Endothelial cell of umbilical vein (primary cell): ENCODE results near the gene GAL3ST2. TPM values are rescaled to one million over a fixed set of nuclear protein-coding genes. Genes with fewer than 3 reads are reported as not detected.
"Not testable (repeated sequence)": the region's sequence is repeated elsewhere in the genome, so short reads cannot be mapped to it uniquely, and the experiment has no call there.

Experiments used
- BruUV-seq: library from RNA; stranded (reverse); fragments of 400-500 nt; replicated peaks from 2 replicates; lab custom pipeline; 2021; lab: Mats Ljungman, UMichigan
- CTCF ChIA-PET: fragments of 300-600, 350-600 bp; sonication (Branson Sonifier 250); formaldehyde crosslinking; loops from one replicate; lab custom pipeline; 2021; ENCODE audit warnings: antibody characterized with exemption, inconsistent platforms; lab: Charles Lee
- POLR2A ChIA-PET: fragments of 300-600, 350-600 bp; sonication (Branson Sonifier 250); formaldehyde crosslinking; loops from one replicate; lab custom pipeline; 2021; ENCODE audit warnings: antibody characterized with exemption, inconsistent platforms; lab: Charles Lee
- DNase-seq: peaks from one replicate; pipeline ENCODE4 v3.0.0-alpha.2; 2011; ENCODE audit warnings: low read depth, low spot score
- FAIRE-seq: peaks from 2 replicates; lab custom pipeline; 2011; peaks lifted over from hg19 to GRCh38; lab: Jason Lieb, UNC
- H2AFZ ChIP-seq: 2 replicates; pipeline ENCODE4 v1.6.0; 2012; ENCODE audit warnings: low read depth, low read length, control low read depth, inconsistent platforms
- H3K27ac ChIP-seq: 2 replicates; pipeline ENCODE4 v1.5.1; 2011; ENCODE audit warnings: low read depth, mild to moderate bottlenecking, control low read depth, low read length, moderate library complexity; ENCODE audit not compliant: insufficient read depth
- H3K27me3 ChIP-seq, 2 experiments: 2 replicates each; pipeline versions ENCODE4 v1.6.0 to v1.6.1; 2011; ENCODE audit warnings: low read length in 2 of 2, mixed read lengths in 1 of 2; ENCODE audit not compliant: control insufficient read depth in 2 of 2, insufficient read depth in 2 of 2
- H3K36me3 ChIP-seq, 2 experiments: 2 replicates in 1 of 2; 3 replicates in 1 of 2; pipeline ENCODE4 v1.5.1; 2011; ENCODE audit warnings: low read length in 2 of 2, mild to moderate bottlenecking in 1 of 2, moderate library complexity in 1 of 2; ENCODE audit not compliant: control insufficient read depth in 2 of 2, insufficient read depth in 2 of 2; ENCODE audit errors: extremely low read depth in 1 of 2
- H3K4me1 ChIP-seq: 3 replicates; pipeline ENCODE4 v1.5.1; 2011; ENCODE audit warnings: mild to moderate bottlenecking, low read length; ENCODE audit not compliant: control insufficient read depth, insufficient read depth; ENCODE audit errors: extremely low read depth
- H3K4me2 ChIP-seq: 2 replicates; pipeline ENCODE4 v1.6.1; 2011; ENCODE audit warnings: low read length, control low read depth, mixed read lengths; ENCODE audit not compliant: insufficient read depth
- H3K4me3 ChIP-seq, 3 experiments: fragments of 200-600 bp in 1 of 3; sonication (generic), shearing (Covaris generic) in 1 of 3; replicated peaks in 1 of 3; 2 replicates each; pipeline ENCODE4 v1.5.1; 2011 to 2016; ENCODE audit warnings: control low read depth in 3 of 3, low read length in 3 of 3, mild to moderate bottlenecking in 2 of 3, inconsistent platforms in 1 of 3, low read depth in 1 of 3, moderate library complexity in 1 of 3; ENCODE audit not compliant: insufficient read depth in 1 of 3
- H3K79me2 ChIP-seq: 2 replicates; pipeline ENCODE4 v1.6.0; 2012; ENCODE audit warnings: low read length, inconsistent platforms; ENCODE audit not compliant: control insufficient read depth, insufficient read depth
- H3K9ac ChIP-seq: replicated peaks from 2 replicates; pipeline ENCODE3; 2011; ENCODE audit warnings: low read length, control low read depth; ENCODE audit not compliant: insufficient read depth; ENCODE audit errors: extremely low read depth
- H3K9me1 ChIP-seq: replicated peaks from 3 replicates; pipeline ENCODE4 v1.6.0; 2011; ENCODE audit warnings: mild to moderate bottlenecking, low read length; ENCODE audit not compliant: control insufficient read depth, insufficient read depth; ENCODE audit errors: extremely low read depth
- H3K9me3 ChIP-seq: replicated peaks from 2 replicates; pipeline ENCODE4 v1.5.1; 2012; ENCODE audit warnings: low read length, inconsistent platforms; ENCODE audit not compliant: control insufficient read depth, insufficient read depth
- H4K20me1 ChIP-seq: replicated peaks from 2 replicates; pipeline ENCODE3; 2011; ENCODE audit warnings: mild to moderate bottlenecking, low read length; ENCODE audit not compliant: control insufficient read depth, insufficient read depth; ENCODE audit errors: extremely low read depth
- FOS ChIP-seq: IDR thresholded peaks from 2 replicates; pipeline ENCODE4 v1.6.1; 2011; ENCODE audit warnings: mild to moderate bottlenecking, low read length, moderate library complexity, borderline replicate concordance; ENCODE audit not compliant: insufficient read depth
- GATA2 ChIP-seq: IDR thresholded peaks from 2 replicates; pipeline ENCODE4 v1.7.0; 2011; ENCODE audit warnings: low read depth, mild to moderate bottlenecking, moderate library complexity, mixed read lengths, low read length; ENCODE audit not compliant: insufficient read length, insufficient read depth
- JUN ChIP-seq: IDR thresholded peaks from 2 replicates; pipeline ENCODE4 v1.6.1; 2011; ENCODE audit warnings: borderline replicate concordance, low read depth; ENCODE audit not compliant: insufficient read length, insufficient read depth
- MYC ChIP-seq: IDR thresholded peaks from one replicate; pipeline ENCODE4 v1.6.1; 2011; ENCODE audit warnings: mild to moderate bottlenecking, low read depth, low read length
- dilution Hi-C: fragments of 300-500 bp; cut with MboI; formaldehyde crosslinking; loops from one replicate; pipeline ENCODE4 v1.15.0; 2019; ENCODE audit warnings: low sequenced_read_pairs; ENCODE audit not compliant: extremely low pct_ligation_motif_present
- intact Hi-C: fragments of 100-400 bp; cut with micrococcal nuclease; formaldehyde crosslinking; loops from one replicate; pipeline ENCODE4 v1.10.0; 2022
- polyA plus RNA-seq, 4 experiments: library from polyadenylated mRNA; depleted of rRNA in 3 of 4; stranded (reverse) in 3 of 4; unstranded in 1 of 4; fragments of >200 nt; gene quantifications; 2 replicates each; pipeline versions ENCODE4 v1.2.1 to v1.2.3, GENCODE V29; 2011 to 2012; ENCODE audit warnings: missing spikeins in 1 of 4
- total RNA-seq: library from RNA; stranded (reverse); gene quantifications from 2 replicates; pipeline ENCODE4 v1.2.3, GENCODE V29; 2021
- TF ChIP-seq, protein P1 (sequence below), 2 donors: IDR thresholded peaks; 1 replicate in 1 of 2; 2 replicates in 1 of 2; pipeline ENCODE4 v1.5.1; 2011; ENCODE audit warnings: low read length in 2 of 2, mild to moderate bottlenecking in 2 of 2, moderate library complexity in 2 of 2, control low read depth in 1 of 2, inconsistent platforms in 1 of 2, low read depth in 1 of 2; ENCODE audit not compliant: insufficient read depth in 1 of 2; ENCODE audit errors: extremely low read depth in 1 of 2

The GAL3ST2 gene
- total and polyA plus RNA-seq, 2 donors (not counting 3 experiments of a cell fraction or from before 2014, with no cell fraction given), result not detected

DNA sequence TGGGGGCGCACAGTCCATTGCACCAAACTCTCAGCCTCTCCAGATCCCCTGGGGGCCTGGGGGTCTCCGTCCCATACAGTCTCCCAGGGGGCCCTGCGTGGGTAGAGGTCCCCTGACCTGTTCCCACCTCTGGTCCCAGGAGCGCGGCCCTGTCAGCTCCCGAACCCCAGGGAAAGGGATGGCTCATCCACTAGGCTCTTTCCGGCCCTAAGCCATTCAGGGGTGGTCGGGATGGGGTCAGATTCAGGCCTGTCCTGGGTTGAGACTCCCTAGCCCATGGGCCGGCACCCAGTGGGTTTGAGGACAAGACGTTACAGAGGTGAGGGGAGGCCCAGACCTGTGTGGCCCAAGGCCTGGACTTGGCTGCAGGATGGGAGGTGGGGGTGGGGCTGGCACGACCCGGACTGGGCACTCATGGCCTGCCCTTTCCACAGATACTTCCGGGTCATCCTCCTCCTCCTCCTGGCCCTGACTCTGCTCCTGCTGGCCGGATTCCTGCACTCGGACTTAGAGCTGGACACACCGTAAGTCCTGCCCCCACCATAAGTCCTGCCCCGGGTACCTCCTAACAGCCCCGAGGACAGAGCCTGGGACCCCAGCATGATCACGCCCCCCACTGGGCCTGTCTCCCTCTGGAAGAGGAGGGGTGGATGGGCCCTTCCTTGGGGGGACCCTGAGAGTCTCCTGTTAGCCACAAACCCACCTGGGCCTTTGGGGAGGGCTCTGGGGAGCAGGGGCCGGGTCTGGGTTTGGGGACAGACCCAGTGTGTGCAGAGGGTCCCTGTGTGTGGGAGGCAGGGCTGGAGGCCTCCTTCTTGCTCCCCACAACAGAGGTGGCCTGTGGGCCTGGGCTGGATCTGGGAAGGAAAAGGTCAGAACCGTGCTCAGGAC, 22.3 kb downstream of the GAL3ST2 start:
- Histone ChIP-seq H3K27me3 (peaks cover 5 to 8% of the 10 kb centered on the region in 2 experiments), H3K27ac (no peak overlapping the region), H3K9ac (no peak overlapping the region), H3K4me3 (no peak overlapping the region), H3K9me1 (no peaks in the 10 kb centered on the region), H4K20me1 (no peaks in the 10 kb centered on the region), H2AFZ (no peak overlapping the region), H3K4me1 (no peaks in the 10 kb centered on the region), H3K79me2 (no peaks in the 10 kb centered on the region), H3K36me3 (no peaks in the 10 kb centered on the region), H3K4me2 (no peak overlapping the region), H3K9me3 (no peaks in the 10 kb centered on the region)
- dilution Hi-C loops, result no loop called here
- CTCF ChIA-PET, result no interaction called here
- TF ChIP-seq MYC, result no peak
- FAIRE-seq (no peak), DNase-seq (no peak)
- BruUV-seq, result no TSS peak
- intact Hi-C loops, result no loop called here
- POLR2A ChIA-PET, result no interaction called here

- TF ChIP-seq GATA2 (no peak), FOS (no peak), JUN (no peak)
- TF ChIP-seq, protein P1, sequence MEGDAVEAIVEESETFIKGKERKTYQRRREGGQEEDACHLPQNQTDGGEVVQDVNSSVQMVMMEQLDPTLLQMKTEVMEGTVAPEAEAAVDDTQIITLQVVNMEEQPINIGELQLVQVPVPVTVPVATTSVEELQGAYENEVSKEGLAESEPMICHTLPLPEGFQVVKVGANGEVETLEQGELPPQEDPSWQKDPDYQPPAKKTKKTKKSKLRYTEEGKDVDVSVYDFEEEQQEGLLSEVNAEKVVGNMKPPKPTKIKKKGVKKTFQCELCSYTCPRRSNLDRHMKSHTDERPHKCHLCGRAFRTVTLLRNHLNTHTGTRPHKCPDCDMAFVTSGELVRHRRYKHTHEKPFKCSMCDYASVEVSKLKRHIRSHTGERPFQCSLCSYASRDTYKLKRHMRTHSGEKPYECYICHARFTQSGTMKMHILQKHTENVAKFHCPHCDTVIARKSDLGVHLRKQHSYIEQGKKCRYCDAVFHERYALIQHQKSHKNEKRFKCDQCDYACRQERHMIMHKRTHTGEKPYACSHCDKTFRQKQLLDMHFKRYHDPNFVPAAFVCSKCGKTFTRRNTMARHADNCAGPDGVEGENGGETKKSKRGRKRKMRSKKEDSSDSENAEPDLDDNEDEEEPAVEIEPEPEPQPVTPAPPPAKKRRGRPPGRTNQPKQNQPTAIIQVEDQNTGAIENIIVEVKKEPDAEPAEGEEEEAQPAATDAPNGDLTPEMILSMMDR (IDR thresholded peaks at IDR 0.05; ENCODE audit: extremely low read depth in 1 of 2, insufficient read depth in 1 of 2, low read depth in 1 of 2, low read length in 2 of 2), result no peak
- Histone ChIP-seq H2AFZ (no peak overlapping the region), H3K4me2 (no peak overlapping the region), H4K20me1 (no peaks in the 10 kb centered on the region), H3K36me3 (no peaks in the 10 kb centered on the region), H3K4me3 (no peak overlapping the region), H3K27ac (no peak overlapping the region), H3K9me1 (no peaks in the 10 kb centered on the region), H3K9ac (no peak overlapping the region), H3K79me2 (no peaks in the 10 kb centered on the region), H3K27me3 (peaks cover 12 to 16% of the 10 kb centered on the region in 2 experiments), H3K4me1 (peaks cover 2% of the 10 kb centered on the region), H3K9me3 (no peaks in the 10 kb centered on the region)
- DNase-seq, result no peak
- BruUV-seq, result no TSS peak
- dilution Hi-C loops, result no loop called here
- FAIRE-seq, result no peak
- POLR2A ChIA-PET, result no interaction called here
- intact Hi-C loops, result no loop called here
- CTCF ChIA-PET, result no interaction called here
Measured at GRCh38 chr2:241799522-241800197, 23.0 kb downstream of the GAL3ST2 start.

GRCh38 chr2:241800198-241800903, 23.7 kb downstream of the GAL3ST2 start:
- intact Hi-C loops, H2AFZ ChIP-seq, dilution Hi-C loops: not testable (repeated sequence)

More at GRCh38 chr2:241800198-241800903, 23.7 kb downstream of the GAL3ST2 start:
- CTCF ChIA-PET, H3K4me1 ChIP-seq, H3K9ac ChIP-seq, H3K9me3 ChIP-seq, H3K27ac ChIP-seq, H3K36me3 ChIP-seq, H3K9me1 ChIP-seq, H3K79me2 ChIP-seq, H4K20me1 ChIP-seq, BruUV-seq, POLR2A ChIA-PET, H3K4me2 ChIP-seq, H3K4me3 ChIP-seq, FAIRE-seq, DNase-seq: not testable (repeated sequence)
- peaks cover 15 to 18% of the 10 kb centered on the region in 2 experiments for H3K27me3 ChIP-seq
